Activated CD4-positive, CD25-positive, alpha-beta regulatory T cell treated with anti-CD3 and anti-CD28 coated beads, Interleukin-2, amount 50 U/mL, for 16 hours (primary cell): ENCODE measurements around the gene FBXL12.
A peak's percentile ranks its signal among the peaks of the same experiment; 100 is the strongest.
"Not testable (repeated sequence)": the region's sequence is repeated elsewhere in the genome, so short reads cannot be mapped to it uniquely, and the experiment has no call there.

Experiments
- DNase-seq: peaks from one replicate; pipeline ENCODE4 v3.0.0-alpha.2; 2020; ENCODE audit warnings: low read depth, low spot score

FBXL12 gene

GRCh38 chr19:9792206-9793070 is 26.4 kb downstream of the FBXL12 start:
- DNase-seq = peak; percentile 84

DNA sequence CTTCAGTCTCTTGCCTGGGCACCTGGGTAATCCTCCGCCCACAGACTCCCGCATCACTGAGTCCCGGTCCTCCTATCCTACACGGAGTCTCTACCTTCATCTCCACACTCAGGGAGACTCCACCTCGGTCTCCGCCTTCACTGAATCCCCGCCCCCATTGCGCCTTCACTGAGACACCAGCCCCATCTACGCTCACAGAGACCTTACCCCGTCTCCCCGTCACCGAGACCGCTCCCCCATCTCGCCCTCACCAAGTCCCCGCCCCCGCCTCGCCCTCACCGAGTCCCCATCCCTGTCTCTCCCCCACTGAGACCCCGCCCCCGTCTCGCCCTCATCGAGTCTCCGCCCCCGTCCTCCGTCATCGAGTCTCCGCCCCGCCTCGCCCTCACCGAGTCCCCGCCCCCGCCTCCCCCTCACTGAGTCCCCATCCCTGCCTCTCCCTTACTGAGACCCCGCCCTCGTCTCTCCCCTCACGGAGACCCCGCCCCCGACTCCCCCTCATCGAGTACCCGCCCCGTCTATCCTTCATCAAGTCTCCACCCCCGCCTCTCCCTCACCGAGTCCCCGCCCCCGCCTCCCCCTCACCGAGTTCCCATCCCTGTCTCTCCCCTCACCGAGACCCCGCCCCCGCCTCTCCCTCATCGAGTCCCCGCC is 27.2 kb downstream of the FBXL12 start:
- DNase-seq = peak; percentile 87

- DNase-seq = not testable (repeated sequence)
These were observed 27.9 kb downstream of the FBXL12 start for GRCh38 chr19:9791073-9791367.

GRCh38 chr19:9789579-9789978 is 29.3 kb downstream of the FBXL12 start:
- not testable (repeated sequence) for DNase-seq

DNA sequence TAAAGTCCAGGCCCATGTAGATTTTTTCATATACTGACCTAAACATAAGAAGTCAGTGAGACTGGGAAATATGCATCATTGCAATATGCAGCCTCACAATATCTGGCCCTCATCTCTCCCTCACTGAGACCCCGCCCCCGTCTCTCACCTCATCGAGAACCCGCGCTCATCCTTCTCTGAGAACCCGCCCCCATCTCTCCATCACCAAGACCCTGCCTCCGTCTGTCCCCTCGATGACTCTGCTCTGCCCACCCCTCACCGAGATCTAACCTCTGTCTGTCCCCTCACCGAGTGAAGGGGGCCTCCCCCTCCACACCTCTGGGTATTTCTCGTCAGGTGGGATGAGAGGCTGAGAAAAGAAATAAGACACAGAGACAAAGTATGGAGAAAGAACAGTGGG is 29.8 kb downstream of the FBXL12 start:
- no peak for DNase-seq

- DNase-seq = not testable (repeated sequence)
These were observed 30.3 kb downstream of the FBXL12 start for GRCh38 chr19:9788604-9789003.

DNA sequence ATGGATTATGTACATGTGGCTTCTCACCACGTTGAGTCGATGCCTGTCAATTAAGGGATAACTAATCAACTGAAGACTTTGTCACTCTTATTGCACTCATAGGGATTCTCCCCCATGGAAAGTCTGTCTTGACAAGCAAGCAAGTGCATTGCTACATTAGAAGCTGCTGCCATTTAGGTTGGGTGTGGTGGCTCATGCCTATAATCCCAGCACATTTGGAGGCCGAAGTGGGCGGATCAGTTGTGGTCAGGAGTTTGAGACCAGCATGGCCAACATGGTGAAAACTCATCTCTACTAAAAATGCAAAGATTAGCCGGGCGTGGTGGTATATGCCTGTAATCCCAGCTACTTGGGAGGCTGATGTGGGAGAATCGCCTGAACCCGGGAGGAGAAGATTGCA is 32.1 kb downstream of the FBXL12 start:
- DNase-seq = no peak

GRCh38 chr19:9786342-9786741 is 32.5 kb downstream of the FBXL12 start:
- no peak for DNase-seq

GRCh38 chr19:9785367-9786331 is 33.2 kb downstream of the FBXL12 start:
- peak; percentile 93 for DNase-seq

- not testable (repeated sequence) for DNase-seq
These were observed 34.7 kb downstream of the FBXL12 start for GRCh38 chr19:9784163-9784496.

GRCh38 chr19:9782338-9782737 is 36.5 kb downstream of the FBXL12 start:
- no peak for DNase-seq

DNA sequence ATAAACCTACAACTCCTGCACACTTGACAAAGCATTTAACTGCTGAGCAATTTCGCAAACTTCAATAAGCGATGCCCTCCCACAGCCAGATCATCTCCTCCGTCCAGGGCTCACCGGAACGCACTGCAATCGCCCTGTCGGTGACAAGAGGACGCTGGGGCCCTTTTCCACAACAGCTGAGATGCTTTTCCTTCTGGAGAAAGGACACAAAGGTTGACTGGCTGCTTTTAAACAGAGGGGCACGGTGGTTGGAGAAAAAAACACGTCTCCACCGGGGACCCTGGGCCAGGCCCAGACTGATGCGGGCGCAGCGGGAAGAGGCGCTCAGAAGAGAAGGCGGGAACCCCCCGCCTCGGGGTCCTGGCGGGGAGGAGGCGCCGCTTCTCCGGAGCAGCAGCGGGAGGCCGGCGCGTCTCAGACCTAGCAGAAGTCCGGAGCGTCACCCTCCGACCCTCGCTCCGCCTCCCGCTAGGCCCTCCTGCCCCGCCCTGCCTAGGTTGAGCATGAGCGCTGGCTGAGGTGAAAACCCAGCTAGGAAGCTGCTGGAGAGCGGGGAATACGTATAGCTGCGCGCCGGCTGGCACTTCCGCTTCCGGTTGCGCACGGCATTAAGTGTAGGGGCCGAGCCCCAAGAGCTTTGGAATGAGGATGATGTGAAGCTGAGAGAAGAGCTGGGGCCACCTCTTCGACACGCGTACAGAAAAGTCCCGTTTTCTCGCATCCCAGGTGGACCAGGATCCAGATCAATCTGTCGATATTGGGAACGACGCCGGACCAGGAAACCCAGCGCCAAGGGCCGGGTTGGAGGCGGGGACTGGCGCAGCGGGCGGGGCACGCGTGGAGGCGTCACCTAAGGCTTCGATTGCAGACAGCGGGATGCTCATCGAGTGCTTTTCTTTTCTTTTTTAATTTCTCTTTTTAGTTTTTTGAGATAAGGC is 50.4 kb downstream of the FBXL12 start, which contains the start of gene ZNF846:
Gene ZNF846, minus strand, starts transcription at position 564 of the 938 bp plus-strand sequence. CDS start 3,788 bp downstream, outside the sequence.
- DNase-seq = peak; percentile 83
